Hepatocyte (in vitro differentiated cells): ENCODE data around the gene FLAD1. TPM values are rescaled to one million over a fixed set of nuclear protein-coding genes. Genes with fewer than 3 reads are reported as not detected.

ENCODE experiments used
- DNase-seq: peaks from one replicate; pipeline ENCODE4 v3.0.0-alpha.2; 2016; ENCODE audit warnings: low spot score
- H2AFZ ChIP-seq: fragments of 200-600 bp; sonication (generic); 2 replicates; pipeline ENCODE4 v1.6.0; 2016; ENCODE audit warnings: antibody characterized with exemption, mild to moderate bottlenecking
- H3K27ac ChIP-seq: fragments of 200-600 bp; sonication (generic); 2 replicates; pipeline ENCODE4 v1.5.1; 2016; ENCODE audit warnings: mild to moderate bottlenecking
- H3K27me3 ChIP-seq: fragments of 200-600 bp; sonication (generic); 2 replicates; pipeline ENCODE4 v1.6.1; 2016
- H3K36me3 ChIP-seq: fragments of 200-600 bp; sonication (generic); replicated peaks from 2 replicates; pipeline ENCODE4 v1.5.1; 2016; ENCODE audit warnings: low read depth; ENCODE audit not compliant: insufficient read depth
- H3K4me1 ChIP-seq: fragments of 200-600 bp; sonication (generic); 2 replicates; pipeline ENCODE4 v1.5.1; 2016; ENCODE audit warnings: mild to moderate bottlenecking, moderate library complexity; ENCODE audit not compliant: insufficient read depth
- H3K4me2 ChIP-seq: fragments of 200-600 bp; sonication (generic); 2 replicates; pipeline ENCODE4 v1.6.0; 2016
- H3K4me3 ChIP-seq: fragments of 200-600 bp; sonication (generic); 2 replicates; pipeline ENCODE4 v1.5.1; 2016; ENCODE audit warnings: mild to moderate bottlenecking
- H3K79me2 ChIP-seq: fragments of 200-600 bp; sonication (generic); 2 replicates; pipeline ENCODE4 v1.6.0; 2017; ENCODE audit warnings: mild to moderate bottlenecking
- H3K9me2 ChIP-seq: fragments of 200-600 bp; sonication (generic); replicated peaks from 2 replicates; pipeline ENCODE4 v1.6.0; 2017; ENCODE audit warnings: mild to moderate bottlenecking; ENCODE audit not compliant: insufficient read depth
- H3K9me3 ChIP-seq: fragments of 200-600 bp; sonication (generic); 2 replicates; pipeline ENCODE4 v1.5.1; 2016; ENCODE audit warnings: low read depth, mild to moderate bottlenecking
- H4K20me1 ChIP-seq: fragments of 200-600 bp; sonication (generic); 2 replicates; pipeline ENCODE4 v1.6.0; 2016; ENCODE audit warnings: mild to moderate bottlenecking; ENCODE audit not compliant: insufficient read depth, poor library complexity, severe bottlenecking
- CTCF ChIP-seq: fragments of 200-600 bp; sonication (generic); IDR thresholded peaks from 2 replicates; pipeline ENCODE4 v1.5.1; 2016; ENCODE audit warnings: antibody characterized with exemption, mild to moderate bottlenecking; ENCODE audit not compliant: poor library complexity
- EZH2 ChIP-seq: fragments of 200-600 bp; sonication (generic); IDR thresholded peaks from 2 replicates; pipeline ENCODE4 v1.6.1; 2016; ENCODE audit warnings: antibody characterized with exemption, mild to moderate bottlenecking, borderline replicate concordance
- EZH2phosphoT487 ChIP-seq: fragments of 200-600 bp; sonication (generic); IDR thresholded peaks from one replicate; pipeline ENCODE4 v1.6.1; 2018; ENCODE audit warnings: antibody characterized with exemption, mild to moderate bottlenecking, low read depth, moderate library complexity; ENCODE audit not compliant: unreplicated experiment, severe bottlenecking
- WGBS: methylation state at CpG from one replicate; pipeline ENCODE4 v1.1.6; 2016; ENCODE audit warnings: low lambda C conversion rate; ENCODE audit errors: missing lambda C conversion rate; 5-methylcytosine and 5-hydroxymethylcytosine counted together
- polyA plus RNA-seq: library from polyadenylated mRNA; unstranded; fragments of >200 nt; fragmentation: Nextera tagmentation; extraction: Ambion mirVana; gene quantifications from 2 replicates; pipeline ENCODE4 v1.2.1, GENCODE V29; 2016
- total RNA-seq: library from RNA; depleted of rRNA; stranded (reverse); fragments of >200 nt; gene quantifications from 2 replicates; pipeline ENCODE4 v1.2.3, GENCODE V29; 2014

Gene FLAD1
- total and polyA plus RNA-seq, 2 experiments from 2014 or later: 25.6 to 45.1 TPM

GRCh38 chr1:154961207-154962155, 21.7 kb upstream of the FLAD1 start, which contains the start of gene PYGO2:
Gene PYGO2, minus strand, starts transcription at chr1:154961782. Its CDS starts 206 bp downstream, at chr1:154961576.
- H3K4me1 ChIP-seq: peaks cover 30% of the 10 kb centered on the region
- H3K4me2 ChIP-seq: peak within 1 kb of the TSS; percentile 97
- peak within 1 kb of the TSS; percentile 100 for H3K27ac ChIP-seq
- no peaks in the 10 kb centered on the region for H4K20me1 ChIP-seq
- peak within 1 kb of the TSS; percentile 99 for H3K4me3 ChIP-seq
- H3K36me3 ChIP-seq: no peaks in the 10 kb centered on the region
- H3K27me3 ChIP-seq: no peaks in the 10 kb centered on the region
- H2AFZ ChIP-seq: peak within 1 kb of the TSS; percentile 60
- no peaks in the 10 kb centered on the region for H3K9me2 ChIP-seq
- TF ChIP-seq EZH2phosphoT487 (no peak), EZH2 (no peak), CTCF (peak; percentile 79)
- peak; percentile 88 for DNase-seq
- 3% methylated on average over 50 of the region's 93 CpGs for WGBS
- no peaks in the 10 kb centered on the region for H3K9me3 ChIP-seq
- H3K79me2 ChIP-seq: peaks cover 66% of the 10 kb centered on the region

- H3K9me2 ChIP-seq: no peaks in the 10 kb centered on the region
- peaks cover 23% of the 10 kb centered on the region for H3K4me1 ChIP-seq
- no peaks in the 10 kb centered on the region for H3K27me3 ChIP-seq
- peak overlapping the region; percentile 99 for H3K4me3 ChIP-seq
- peak overlapping the region; percentile 60 for H2AFZ ChIP-seq
- H3K9me3 ChIP-seq: no peaks in the 10 kb centered on the region
- DNase-seq: no peak
- peak overlapping the region; percentile 100 for H3K27ac ChIP-seq
- no peaks in the 10 kb centered on the region for H3K36me3 ChIP-seq
- WGBS: 9% methylated on average over 22 of the region's 25 CpGs
- no peaks in the 10 kb centered on the region for H4K20me1 ChIP-seq
- peaks cover 74% of the 10 kb centered on the region for H3K79me2 ChIP-seq
- TF ChIP-seq EZH2: no peak
- no peak for TF ChIP-seq CTCF
- TF ChIP-seq EZH2phosphoT487: no peak
- peak overlapping the region; percentile 97 for H3K4me2 ChIP-seq
Observed at GRCh38 chr1:154962156-154962749, 20.9 kb upstream of the FLAD1 start.

- Histone ChIP-seq H3K79me2 (peaks cover 79% of the 10 kb centered on the region), H3K27ac (peak overlapping the region; percentile 100), H2AFZ (no peak overlapping the region), H3K9me3 (no peaks in the 10 kb centered on the region), H4K20me1 (no peaks in the 10 kb centered on the region), H3K4me3 (peak overlapping the region; percentile 99), H3K27me3 (no peaks in the 10 kb centered on the region), H3K4me2 (peak overlapping the region; percentile 97), H3K36me3 (no peaks in the 10 kb centered on the region), H3K9me2 (no peaks in the 10 kb centered on the region), H3K4me1 (peaks cover 19% of the 10 kb centered on the region)
- WGBS: 82% methylated on average over 6 of the region's 6 CpGs
- TF ChIP-seq CTCF (no peak), EZH2phosphoT487 (no peak), EZH2 (no peak)
- DNase-seq: no peak
Observed at GRCh38 chr1:154962795-154963330, 20.3 kb upstream of the FLAD1 start.
